HCT116 (cell line): Measurements from ENCODE around the gene CST4. TPM values are rescaled to one million over a fixed set of nuclear protein-coding genes. Genes with fewer than 3 reads are reported as not detected.
A peak's percentile ranks its signal among the peaks of the same experiment; 100 is the strongest.
"Not testable (repeated sequence)": the region's sequence is repeated elsewhere in the genome, so short reads cannot be mapped to it uniquely, and the experiment has no call there.

Source experiments
- ATAC-seq: fragments of 200-7000 bp; cut with Tn5 transposase; 2 replicates; pipeline ENCODE4 v1.9.1; 2020; ENCODE audit warnings: mild to moderate bottlenecking, moderate library complexity
- BruUV-seq: library from RNA; stranded (reverse); fragments of 400-500 nt; replicated peaks from 2 replicates; lab custom pipeline; 2021; lab: Mats Ljungman, UMichigan
- CTCF ChIA-PET: fragments of 300-600 bp; sonication (Branson Sonifier 250); formaldehyde crosslinking; loops from one replicate; lab custom pipeline; 2021; ENCODE audit warnings: antibody characterized with exemption; lab: Charles Lee
- POLR2A ChIA-PET: fragments of 300-600, 350-600 bp; sonication (Branson Sonifier 250); formaldehyde crosslinking; loops from one replicate; lab custom pipeline; 2021; ENCODE audit warnings: antibody characterized with exemption; lab: Charles Lee
- RAD21 ChIA-PET, 2 experiments: fragments of 300-600 bp; sonication (Branson Sonifier 250); formaldehyde crosslinking; loops; one replicate each; lab custom pipeline; 2023; ENCODE audit warnings: low total read pairs in 2 of 2; ENCODE audit not compliant: uncharacterized antibody in 2 of 2, unreplicated experiment in 2 of 2, low non-redundant PET in 1 of 2; lab: Charles Lee
- DNase-seq: peaks from one replicate; pipeline ENCODE4 v3.0.0-alpha.2; 2010; ENCODE audit warnings: low read depth, low spot score
- H2AFZ ChIP-seq: fragments of 200-600 bp; shearing (Covaris generic), sonication (generic); 2 replicates; pipeline ENCODE4 v1.6.1; 2017; ENCODE audit warnings: low read depth, mixed run types, mixed read lengths, antibody characterized with exemption, low read length; ENCODE audit not compliant: poor library complexity, severe bottlenecking
- H3K27ac ChIP-seq: 2 replicates; pipeline ENCODE4 v1.5.1; 2012; ENCODE audit warnings: low read depth, low read length
- H3K27me3 ChIP-seq: fragments of 200-600 bp; sonication (generic); 2 replicates; pipeline ENCODE4 v1.6.1; 2016; ENCODE audit warnings: mixed run types, low read length, mixed read lengths; ENCODE audit not compliant: insufficient read depth
- H3K36me3 ChIP-seq, 2 experiments: fragments of 200-500 bp in 1 of 2; fragments of 200-600 bp in 1 of 2; sonication (Bioruptor generic) in 1 of 2; sonication (generic) in 1 of 2; 2 replicates each; pipeline versions ENCODE4 v1.5.1 to v1.6.1; 2014 to 2016; ENCODE audit warnings: low read length in 2 of 2, inconsistent platforms in 1 of 2, mixed read lengths in 1 of 2, mixed run types in 1 of 2; ENCODE audit not compliant: insufficient read depth in 2 of 2, control insufficient read depth in 1 of 2
- H3K4me1 ChIP-seq, 2 experiments: fragments of 200-600 bp in 1 of 2; sonication (generic) in 1 of 2; 2 replicates each; pipeline versions ENCODE4 v1.5.1 to v1.6.1; 2012 to 2017; ENCODE audit warnings: low read length in 2 of 2, inconsistent platforms in 1 of 2, mild to moderate bottlenecking in 1 of 2, mixed read lengths in 1 of 2, mixed run types in 1 of 2, moderate library complexity in 1 of 2; ENCODE audit not compliant: insufficient read depth in 2 of 2, control insufficient read depth in 1 of 2
- H3K4me2 ChIP-seq: fragments of 200-600 bp; sonication (generic); 2 replicates; pipeline ENCODE4 v1.6.1; 2017; ENCODE audit warnings: mixed run types, low read length, mixed read lengths
- H3K4me3 ChIP-seq, 2 experiments: fragments of 200-600 bp in 1 of 2; sonication (generic) in 1 of 2; replicated peaks in 1 of 2; 2 replicates each; pipeline ENCODE4 v1.5.1; 2011 to 2016; ENCODE audit warnings: low read length in 2 of 2, control low read depth in 1 of 2, low read depth in 1 of 2, mild to moderate bottlenecking in 1 of 2, mixed read lengths in 1 of 2, mixed run types in 1 of 2
- H3K79me2 ChIP-seq: fragments of 200-600 bp; sonication (generic); 2 replicates; pipeline ENCODE4 v1.6.1; 2017; ENCODE audit warnings: mild to moderate bottlenecking, mixed run types, low read length, moderate library complexity, mixed read lengths; ENCODE audit not compliant: insufficient read depth
- H3K9ac ChIP-seq: fragments of 200-600 bp; sonication (generic); 2 replicates; pipeline ENCODE4 v1.6.1; 2016; ENCODE audit warnings: low read length, mixed read lengths
- H3K9me2 ChIP-seq: fragments of 200-600 bp; sonication (generic), shearing (Covaris generic); 2 replicates; pipeline ENCODE4 v1.6.1; 2017; ENCODE audit warnings: mixed run types, mild to moderate bottlenecking, moderate library complexity; ENCODE audit not compliant: insufficient read depth
- H3K9me3 ChIP-seq, 2 experiments: fragments of 200-500 bp in 1 of 2; fragments of 200-600 bp in 1 of 2; sonication (Bioruptor generic) in 1 of 2; sonication (generic) in 1 of 2; 2 replicates each; pipeline ENCODE4 v1.6.1; 2014 to 2017; ENCODE audit warnings: low read length in 2 of 2, mixed read lengths in 2 of 2, inconsistent platforms in 1 of 2, low read depth in 1 of 2, mild to moderate bottlenecking in 1 of 2, mixed run types in 1 of 2, moderate library complexity in 1 of 2; ENCODE audit not compliant: control insufficient read depth in 1 of 2, insufficient read depth in 1 of 2
- H4K20me1 ChIP-seq: fragments of 200-600 bp; sonication (generic), shearing (Covaris generic); 2 replicates; pipeline ENCODE4 v1.6.1; 2017; ENCODE audit warnings: mixed run types, mild to moderate bottlenecking, moderate library complexity; ENCODE audit not compliant: insufficient read depth
- intact Hi-C: fragments of 100-400 bp; cut with micrococcal nuclease; formaldehyde crosslinking; loops from 2 replicates; pipeline ENCODE4 v1.10.0; 2022
- total RNA-seq: library from RNA; stranded (reverse); gene quantifications from one replicate; pipeline ENCODE4 v1.2.1, GENCODE V29; 2021; ENCODE audit not compliant: unreplicated experiment

Gene CST4
- total RNA-seq, 1 experiment from 2014 or later, result not detected

DNA sequence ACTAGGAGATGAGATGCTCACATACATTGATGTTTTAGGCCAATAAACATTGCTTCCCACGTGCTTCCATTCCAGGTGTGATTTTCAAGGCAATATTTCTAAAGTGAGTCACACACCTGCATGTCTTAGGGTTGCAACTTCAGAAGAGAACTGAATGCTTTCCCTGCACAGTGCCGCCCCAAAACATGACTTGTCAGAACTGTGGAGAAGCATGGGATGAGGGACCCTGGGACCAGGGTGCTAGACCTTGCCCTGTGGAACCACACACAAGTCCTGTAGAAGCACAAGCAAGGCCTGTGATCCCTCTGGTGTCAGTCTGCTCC is 53.1 kb downstream of the CST4 start:
- H3K9ac ChIP-seq, H4K20me1 ChIP-seq, ATAC-seq, CTCF ChIA-PET, H3K9me2 ChIP-seq, BruUV-seq, H3K4me3 ChIP-seq, H2AFZ ChIP-seq, H3K27ac ChIP-seq, H3K9me3 ChIP-seq, POLR2A ChIA-PET, DNase-seq, RAD21 ChIA-PET, H3K36me3 ChIP-seq, H3K27me3 ChIP-seq: not testable (repeated sequence)
- Histone ChIP-seq H3K4me2 (peak overlapping the region; percentile 97), H3K79me2 (peaks cover 21% of the 10 kb centered on the region), H3K4me1 (peaks cover 27 to 42% of the 10 kb centered on the region in 2 experiments)
- intact Hi-C loops, result loop anchor here (10.0 kb wide), 1 partner anchor 1559 kb away; the partner anchor contains the start of gene ENTPD6

Other genes starting within 250 kb of the CST4 start
- gene CSTL1, start 249.4 kb downstream of the CST4 start, total RNA-seq, result not detected
- gene CST11, start 236.2 kb downstream of the CST4 start, total RNA-seq, result not detected
- not detected for gene CST8, start 197.9 kb downstream of the CST4 start, total RNA-seq
- not detected for gene CST9L, start 120.6 kb downstream of the CST4 start, total RNA-seq
- not detected for gene CST9, start 83.1 kb downstream of the CST4 start, total RNA-seq
- 181 TPM for gene CST3, start 51.1 kb downstream of the CST4 start, total RNA-seq
- gene CST1, start 61.9 kb upstream of the CST4 start, total RNA-seq, result not detected
- gene CST2, start 137.7 kb upstream of the CST4 start, total RNA-seq, result not detected
- gene CST5, start 190.7 kb upstream of the CST4 start, total RNA-seq, result not detected